Retinal pigment epithelial cell (primary cell): ENCODE data around the gene BIRC7.

Experiments used
- DNase-seq: peaks from one replicate; pipeline ENCODE4 v3.0.0-alpha.2; 2010; ENCODE audit warnings: low read depth
- H3K4me3 ChIP-seq: 2 replicates; pipeline ENCODE4 v1.5.1; 2011; ENCODE audit warnings: mild to moderate bottlenecking, low read length, control low read depth, moderate library complexity
- CTCF ChIP-seq: conservative IDR thresholded peaks from 2 replicates; pipeline ENCODE4 v1.5.1; 2011; ENCODE audit warnings: low read depth, low read length, control low read depth, inconsistent platforms

Gene BIRC7

GRCh38 chr20:63216041-63216848 lies 19.5 kb upstream of the BIRC7 start, which contains the start of gene YTHDF1:
Gene YTHDF1, minus strand, starts transcription at chr20:63216131. Its CDS starts 239 bp downstream, at chr20:63215892.
- DNase-seq: peak; percentile 75
- TF ChIP-seq CTCF: no peak
- peak within 1 kb of the TSS; percentile 68 for H3K4me3 ChIP-seq

- peak overlapping the region; percentile 56 for H3K4me3 ChIP-seq
- no peak for DNase-seq
- TF ChIP-seq CTCF: no peak
Measured at GRCh38 chr20:63216849-63217471, 18.7 kb upstream of the BIRC7 start.

- H3K4me3 ChIP-seq: no peak overlapping the region
- TF ChIP-seq CTCF: no peak
- no peak for DNase-seq
Measured at GRCh38 chr20:63217706-63218105, 18.0 kb upstream of the BIRC7 start.

- peak; percentile 15 for TF ChIP-seq CTCF
- no peak overlapping the region for H3K4me3 ChIP-seq
- DNase-seq: no peak
Measured at GRCh38 chr20:63218701-63219446, 16.8 kb upstream of the BIRC7 start.

GRCh38 chr20:63219447-63219821 lies 16.3 kb upstream of the BIRC7 start:
- DNase-seq: no peak
- no peak overlapping the region for H3K4me3 ChIP-seq
- TF ChIP-seq CTCF: no peak

- no peak for DNase-seq
- H3K4me3 ChIP-seq: no peak overlapping the region
- no peak for TF ChIP-seq CTCF
Measured at GRCh38 chr20:63219866-63220521, 15.7 kb upstream of the BIRC7 start.
